IMR-90 (cell line): Measurements from ENCODE around the gene ANK3. TPM values are rescaled to one million over a fixed set of nuclear protein-coding genes. Genes with fewer than 3 reads are reported as not detected.

Experiments
- ATAC-seq: fragments of 200-7000 bp; cut with Tn5 transposase; 2 replicates; pipeline ENCODE4 v1.9.1; 2020; ENCODE audit warnings: low read depth, mild to moderate bottlenecking, moderate library complexity
- BruUV-seq: library from RNA; stranded (reverse); fragments of 400-500 nt; replicated peaks from 2 replicates; lab custom pipeline; 2021; lab: Mats Ljungman, UMichigan
- CTCF ChIA-PET: fragments of 300-600 bp; formaldehyde crosslinking; extraction: SDS; loops from one replicate; lab custom pipeline; 2021; ENCODE audit warnings: antibody characterized with exemption; lab: Yijun Ruan, JAX
- POLR2A ChIA-PET: fragments of 300-600 bp; sonication (Branson Sonifier 250); formaldehyde crosslinking; loops from one replicate; lab custom pipeline; 2022; ENCODE audit warnings: antibody characterized with exemption; ENCODE audit not compliant: unreplicated experiment; lab: Charles Lee
- DNase-seq: peaks from one replicate; pipeline ENCODE4 v3.0.0; 2013
- H2AFZ ChIP-seq: replicated peaks from 2 replicates; pipeline ENCODE3; 2013; ENCODE audit warnings: low read length, mild to moderate bottlenecking; ENCODE audit not compliant: poor library complexity
- H2AK5ac ChIP-seq: 2 replicates; pipeline ENCODE4 v1.6.1; 2013; ENCODE audit warnings: low read depth, low read length, inconsistent platforms
- H2AK9ac ChIP-seq: replicated peaks from 2 replicates; pipeline ENCODE3; 2013; ENCODE audit warnings: mild to moderate bottlenecking, low read depth, low read length, moderate library complexity; ENCODE audit not compliant: poor library complexity
- H2BK120ac ChIP-seq: 2 replicates; pipeline ENCODE4 v1.6.1; 2013; ENCODE audit warnings: low read depth, low read length, inconsistent platforms
- H2BK15ac ChIP-seq: 3 replicates; pipeline ENCODE4 v1.6.1; 2013; ENCODE audit warnings: low read depth, low read length, inconsistent platforms
- H2BK20ac ChIP-seq: 2 replicates; pipeline ENCODE4 v1.6.1; 2013; ENCODE audit warnings: low read depth, mild to moderate bottlenecking, inconsistent platforms, low read length, moderate library complexity
- H2BK5ac ChIP-seq: 2 replicates; pipeline ENCODE4 v1.6.1; 2013; ENCODE audit warnings: mild to moderate bottlenecking, low read depth, low read length, inconsistent platforms; ENCODE audit not compliant: poor library complexity, severe bottlenecking
- H3K14ac ChIP-seq: replicated peaks from 2 replicates; pipeline ENCODE4 v1.6.1; 2013; ENCODE audit warnings: low read depth, low read length, inconsistent platforms
- H3K18ac ChIP-seq: 2 replicates; pipeline ENCODE4 v1.6.1; 2013; ENCODE audit warnings: low read depth, low read length, control low read depth
- H3K23ac ChIP-seq: 2 replicates; pipeline ENCODE4 v1.6.1; 2013; ENCODE audit warnings: low read depth, low read length, inconsistent platforms
- H3K27ac ChIP-seq: 2 replicates; pipeline ENCODE4 v1.5.1; 2013; ENCODE audit warnings: mild to moderate bottlenecking, control low read depth, low read length; ENCODE audit not compliant: insufficient read depth
- H3K27me3 ChIP-seq: 2 replicates; pipeline ENCODE4 v1.6.1; 2013; ENCODE audit warnings: low read length; ENCODE audit not compliant: control insufficient read depth, insufficient read depth
- H3K36me3 ChIP-seq: 2 replicates; pipeline ENCODE4 v1.6.1; 2013; ENCODE audit warnings: low read length, mixed read lengths; ENCODE audit not compliant: control insufficient read depth, insufficient read depth
- H3K4ac ChIP-seq: 2 replicates; pipeline ENCODE4 v1.6.1; 2013; ENCODE audit warnings: low read depth, low read length, inconsistent platforms
- H3K4me1 ChIP-seq: 2 replicates; pipeline ENCODE4 v1.6.1; 2013; ENCODE audit warnings: low read length, mixed read lengths; ENCODE audit not compliant: control insufficient read depth, insufficient read depth
- H3K4me2 ChIP-seq: 2 replicates; pipeline ENCODE4 v1.6.1; 2013; ENCODE audit warnings: low read depth, mild to moderate bottlenecking, control low read depth, low read length, moderate library complexity
- H3K4me3 ChIP-seq: 2 replicates; pipeline ENCODE4 v1.5.1; 2013; ENCODE audit warnings: low read depth, mild to moderate bottlenecking, control low read depth, low read length, moderate library complexity; ENCODE audit not compliant: insufficient read depth
- H3K56ac ChIP-seq: 2 replicates; pipeline ENCODE4 v1.6.1; 2013; ENCODE audit warnings: low read length, inconsistent platforms; ENCODE audit not compliant: insufficient read depth; ENCODE audit errors: extremely low read depth
- H3K79me1 ChIP-seq, 2 experiments: 2 replicates each; pipeline ENCODE4 v1.6.1; 2013; ENCODE audit warnings: low read length in 2 of 2, inconsistent platforms in 1 of 2, low read depth in 1 of 2
- H3K9ac ChIP-seq: 2 replicates; pipeline ENCODE4 v1.6.1; 2013; ENCODE audit warnings: low read depth, low read length, control low read depth
- H3K9me1 ChIP-seq: 2 replicates; pipeline ENCODE4 v1.6.1; 2013; ENCODE audit warnings: low read length, inconsistent platforms; ENCODE audit not compliant: insufficient read depth
- H3K9me3 ChIP-seq: 2 replicates; pipeline ENCODE4 v1.6.1; 2013; ENCODE audit warnings: low read length; ENCODE audit not compliant: control insufficient read depth, insufficient read depth
- H4K20me1 ChIP-seq: 2 replicates; pipeline ENCODE4 v1.6.1; 2013; ENCODE audit warnings: low read length, inconsistent platforms; ENCODE audit not compliant: insufficient read depth
- H4K5ac ChIP-seq: 2 replicates; pipeline ENCODE4 v1.6.1; 2013; ENCODE audit warnings: mild to moderate bottlenecking, low read depth, low read length, control low read depth
- H4K8ac ChIP-seq, 2 experiments: 2 replicates each; pipeline ENCODE4 v1.6.1; 2013; ENCODE audit warnings: low read depth in 2 of 2, low read length in 2 of 2, control low read depth in 1 of 2, inconsistent platforms in 1 of 2
- H4K91ac ChIP-seq: 2 replicates; pipeline ENCODE4 v1.6.1; 2013; ENCODE audit warnings: low read depth, low read length, inconsistent platforms; ENCODE audit not compliant: insufficient read depth
- CEBPB ChIP-seq: IDR thresholded peaks from 2 replicates; pipeline ENCODE4 v1.6.1; 2012; ENCODE audit warnings: low read depth, low read length, improper control_type of control experiment
- CHD1 ChIP-seq: IDR thresholded peaks from 2 replicates; pipeline ENCODE4 v1.6.1; 2012; ENCODE audit warnings: low read depth, low read length, improper control_type of control experiment
- CTCF ChIP-seq: conservative IDR thresholded peaks from 2 replicates; pipeline ENCODE4 v1.5.1; 2012; ENCODE audit warnings: mild to moderate bottlenecking, low read depth, low read length, improper control_type of control experiment
- ELK1 ChIP-seq: fragments of 150-350 bp; IDR thresholded peaks from 2 replicates; pipeline ENCODE4 v1.6.1; 2016; ENCODE audit warnings: low read depth, mild to moderate bottlenecking, low read length, moderate library complexity, borderline replicate concordance
- FOS ChIP-seq: fragments of 150-350 bp; IDR thresholded peaks from 2 replicates; pipeline ENCODE4 v1.6.1; 2016; ENCODE audit warnings: low read depth, low read length
- MAFK ChIP-seq: IDR thresholded peaks from 2 replicates; pipeline ENCODE4 v1.6.1; 2012; ENCODE audit warnings: low read depth, low read length, improper control_type of control experiment
- NFE2L2 ChIP-seq: fragments of 150-350 bp; IDR thresholded peaks from 2 replicates; pipeline ENCODE4 v1.6.1; 2016; ENCODE audit warnings: low read depth, mild to moderate bottlenecking, low read length
- POLR2A ChIP-seq: IDR thresholded peaks from 2 replicates; pipeline ENCODE4 v1.6.1; 2012; ENCODE audit warnings: mild to moderate bottlenecking, low read depth, low read length
- RAD21 ChIP-seq: IDR thresholded peaks from 2 replicates; pipeline ENCODE4 v1.6.1; 2012; ENCODE audit warnings: low read length, improper control_type of control experiment
- RFX5 ChIP-seq: IDR thresholded peaks from 2 replicates; pipeline ENCODE4 v1.8.0; 2012; ENCODE audit warnings: low read depth, mild to moderate bottlenecking, low read length, moderate library complexity
- SMC3 ChIP-seq: fragments of 150-350 bp; IDR thresholded peaks from 2 replicates; pipeline ENCODE4 v1.6.1; 2016; ENCODE audit warnings: low read depth, mild to moderate bottlenecking, antibody characterized with exemption, low read length, moderate library complexity
- USF2 ChIP-seq: fragments of 150-350 bp; IDR thresholded peaks from 2 replicates; pipeline ENCODE4 v1.6.1; 2017; ENCODE audit warnings: mild to moderate bottlenecking, antibody characterized with exemption, low read length, low read depth
- WGBS, 2 experiments: methylation state at CpG; one replicate each; pipeline versions ENCODE4 v1.1.5 to v1.1.7; 2013; ENCODE audit warnings: missing lambda C conversion rate in 2 of 2; ENCODE audit not compliant: insufficient read length in 1 of 2; ENCODE audit errors: extremely low coverage in 2 of 2; 5-methylcytosine and 5-hydroxymethylcytosine counted together
- dilution Hi-C: fragments of 300-500 bp; cut with HindIII; formaldehyde crosslinking; loops from one replicate; pipeline ENCODE4 v1.14.3; 2018; ENCODE audit warnings: low sequenced_read_pairs; ENCODE audit not compliant: unreplicated experiment
- in situ Hi-C: fragments of 300-500 bp; cut with MboI; formaldehyde crosslinking; loops from 3 replicates; pipeline ENCODE4 v1.14.3; 2019; ENCODE audit warnings: low sequenced_read_pairs, inconsistent platforms, mixed read lengths
- intact Hi-C: fragments of 100-400 bp; cut with micrococcal nuclease; formaldehyde crosslinking; loops from 2 replicates; pipeline ENCODE4 v1.10.0; 2022
- polyA plus RNA-seq, 3 experiments: library from polyadenylated mRNA; depleted of rRNA; stranded (reverse); fragments of >200 nt; gene quantifications; 2 replicates each; pipeline ENCODE4 v1.2.3, GENCODE V29; 2012; ENCODE audit warnings: low replicate concordance in 1 of 3
- total RNA-seq: library from RNA; depleted of rRNA; stranded (reverse); fragments of >200 nt; gene quantifications from 2 replicates; pipeline ENCODE4 v1.2.3, GENCODE V29; 2012

ANK3 gene
- total and polyA plus RNA-seq, 2 of the 4 experiments (the other 2 are of a cell fraction) = 0.63 to 1.8 TPM

- BruUV-seq = no TSS peak
- Histone ChIP-seq H3K9ac (no peak overlapping the region), H3K4me1 (no peaks in the 10 kb centered on the region), H2BK5ac (no peak overlapping the region), H4K91ac (no peak overlapping the region), H3K9me1 (no peaks in the 10 kb centered on the region), H3K36me3 (no peaks in the 10 kb centered on the region), H2BK120ac (no peak overlapping the region), H3K27ac (no peak overlapping the region), H4K5ac (no peak overlapping the region), H3K18ac (no peak overlapping the region), H3K4me3 (no peak overlapping the region), H3K27me3 (no peaks in the 10 kb centered on the region), H3K4me2 (no peak overlapping the region), H4K20me1 (no peaks in the 10 kb centered on the region), H3K9me3 (no peaks in the 10 kb centered on the region), H3K56ac (no peak overlapping the region), H2AFZ (no peak overlapping the region), H2BK20ac (no peak overlapping the region), H3K79me1 (no peaks in the 10 kb centered on the region), H3K4ac (no peak overlapping the region), H2AK9ac (no peak overlapping the region), H2AK5ac (no peak overlapping the region), H3K14ac (no peak overlapping the region), H3K23ac (no peak overlapping the region), H2BK15ac (no peak overlapping the region), H4K8ac (no peak overlapping the region)
- dilution Hi-C loops (no loop called here), intact Hi-C loops (no loop called here), in situ Hi-C loops (no loop called here)
- DNase-seq (no peak), ATAC-seq (no peak)
- CTCF ChIA-PET = no interaction called here
- POLR2A ChIA-PET = no interaction called here
- TF ChIP-seq CEBPB (no peak), POLR2A (no peak), CHD1 (no peak), NFE2L2 (no peak), FOS (no peak), MAFK (no peak), ELK1 (no peak), RFX5 (no peak), CTCF (no peak), RAD21 (no peak), USF2 (no peak), SMC3 (no peak)
- WGBS, 2 experiments = no CpG with 5 or more reads among the region's 1 CpG
These were observed 90.3 kb downstream of the ANK3 start for GRCh38 chr10:60299390-60299778.
